ENCODE data around the gene LRRFIP2. TPM values are rescaled to one million over a fixed set of nuclear protein-coding genes. Genes with fewer than 3 reads are reported as not detected.

LRRFIP2 gene
- total RNA-seq, 1 experiment from 2014 or later = 40.2 TPM

DNA sequence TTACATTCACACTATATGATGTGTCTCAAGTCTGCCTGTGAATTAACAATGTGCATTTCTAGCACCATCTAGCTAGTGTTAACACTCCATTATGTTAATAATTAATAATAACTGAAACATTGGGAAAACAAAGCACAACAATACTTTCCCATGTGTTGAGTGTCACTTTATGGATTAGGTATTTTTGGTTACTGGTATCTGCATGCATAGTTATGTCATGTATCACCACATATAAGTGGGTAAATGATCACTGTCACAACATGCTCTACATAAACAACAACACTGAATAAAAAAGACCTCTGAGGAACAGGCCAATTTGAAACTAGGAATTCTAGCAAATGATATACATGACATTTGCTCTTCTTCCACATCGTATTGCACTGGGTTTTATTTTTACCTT lies 106.4 kb downstream of the LRRFIP2 start:
- no peak for DNase-seq
- Histone ChIP-seq H3K4me2 (no peak overlapping the region), H2AFZ (no peak overlapping the region), H4K20me1 (ENCODE audit: insufficient read depth) (no peaks in the 10 kb centered on the region), H3K27me3 (ENCODE audit: insufficient read depth, low read depth) (no peaks in the 10 kb centered on the region), H3K4me3 (no peak overlapping the region), H3K79me2 (ENCODE audit: low read depth) (no peaks in the 10 kb centered on the region), H3F3A (ENCODE audit: insufficient read depth, low read depth) (no peaks in the 10 kb centered on the region), H3K36me3 (ENCODE audit: low read depth) (peaks cover 4% of the 10 kb centered on the region; the same call in 1 of the 2 replicates), H3K27ac (no peak overlapping the region), H3K9me2 (ENCODE audit: insufficient read depth) (no peaks in the 10 kb centered on the region), H3K4me1 (replicated peaks; ENCODE audit: insufficient read depth) (no peaks in the 10 kb centered on the region), H3K9me3 (ENCODE audit: insufficient read depth, low read depth) (no peaks in the 10 kb centered on the region)
- no peak for TF ChIP-seq EZH2 (IDR thresholded peaks at IDR 0.05; ENCODE audit: low read depth)
- TF ChIP-seq, protein P1, sequence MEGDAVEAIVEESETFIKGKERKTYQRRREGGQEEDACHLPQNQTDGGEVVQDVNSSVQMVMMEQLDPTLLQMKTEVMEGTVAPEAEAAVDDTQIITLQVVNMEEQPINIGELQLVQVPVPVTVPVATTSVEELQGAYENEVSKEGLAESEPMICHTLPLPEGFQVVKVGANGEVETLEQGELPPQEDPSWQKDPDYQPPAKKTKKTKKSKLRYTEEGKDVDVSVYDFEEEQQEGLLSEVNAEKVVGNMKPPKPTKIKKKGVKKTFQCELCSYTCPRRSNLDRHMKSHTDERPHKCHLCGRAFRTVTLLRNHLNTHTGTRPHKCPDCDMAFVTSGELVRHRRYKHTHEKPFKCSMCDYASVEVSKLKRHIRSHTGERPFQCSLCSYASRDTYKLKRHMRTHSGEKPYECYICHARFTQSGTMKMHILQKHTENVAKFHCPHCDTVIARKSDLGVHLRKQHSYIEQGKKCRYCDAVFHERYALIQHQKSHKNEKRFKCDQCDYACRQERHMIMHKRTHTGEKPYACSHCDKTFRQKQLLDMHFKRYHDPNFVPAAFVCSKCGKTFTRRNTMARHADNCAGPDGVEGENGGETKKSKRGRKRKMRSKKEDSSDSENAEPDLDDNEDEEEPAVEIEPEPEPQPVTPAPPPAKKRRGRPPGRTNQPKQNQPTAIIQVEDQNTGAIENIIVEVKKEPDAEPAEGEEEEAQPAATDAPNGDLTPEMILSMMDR (conservative IDR thresholded peaks at IDR 0.05) = no peak
- no TSS peak for BruUV-seq (replicated peaks)
- POLR2A ChIA-PET (ENCODE audit: unreplicated experiment) = no interaction called here
- intact Hi-C loops (cut with micrococcal nuclease; ENCODE audit: unreplicated experiment) = no loop called here
- CTCF ChIA-PET = no interaction called here

DNA sequence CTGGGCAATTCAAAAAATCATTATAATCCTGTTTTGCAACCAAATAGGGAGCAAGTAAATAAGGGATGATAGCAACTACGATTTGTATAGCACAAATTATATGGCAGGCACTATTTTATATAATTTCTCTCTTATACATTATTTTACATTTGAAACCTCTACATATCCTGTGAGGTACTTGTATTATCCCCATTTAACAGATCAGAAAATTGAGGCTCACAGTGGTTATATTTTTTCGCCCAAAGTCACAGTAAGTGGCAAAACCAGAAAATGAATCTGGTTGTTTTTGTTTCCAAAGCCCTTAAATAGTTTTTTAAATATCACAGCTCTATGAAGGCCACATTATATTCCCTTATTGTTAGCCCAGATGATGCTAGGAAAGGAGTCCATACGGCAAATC lies 106.8 kb downstream of the LRRFIP2 start:
- Histone ChIP-seq H3K79me2 (ENCODE audit: low read depth) (no peaks in the 10 kb centered on the region), H3F3A (ENCODE audit: insufficient read depth, low read depth) (no peaks in the 10 kb centered on the region), H4K20me1 (ENCODE audit: insufficient read depth) (no peaks in the 10 kb centered on the region), H3K4me1 (replicated peaks; ENCODE audit: insufficient read depth) (no peaks in the 10 kb centered on the region), H3K27ac (no peak overlapping the region), H3K27me3 (ENCODE audit: insufficient read depth, low read depth) (no peaks in the 10 kb centered on the region), H3K9me2 (ENCODE audit: insufficient read depth) (no peaks in the 10 kb centered on the region), H2AFZ (no peak overlapping the region), H3K4me2 (no peak overlapping the region), H3K9me3 (ENCODE audit: insufficient read depth, low read depth) (no peaks in the 10 kb centered on the region), H3K36me3 (ENCODE audit: low read depth) (peaks cover 4% of the 10 kb centered on the region; the same call in 1 of the 2 replicates), H3K4me3 (no peak overlapping the region)
- no TSS peak for BruUV-seq (replicated peaks)
- intact Hi-C loops (cut with micrococcal nuclease; ENCODE audit: unreplicated experiment) = no loop called here
- no peak for DNase-seq
- POLR2A ChIA-PET (ENCODE audit: unreplicated experiment) = no interaction called here
- TF ChIP-seq EZH2 (IDR thresholded peaks at IDR 0.05; ENCODE audit: low read depth) = no peak
- TF ChIP-seq, protein P1 (conservative IDR thresholded peaks at IDR 0.05) = no peak
- CTCF ChIA-PET = no interaction called here

DNA sequence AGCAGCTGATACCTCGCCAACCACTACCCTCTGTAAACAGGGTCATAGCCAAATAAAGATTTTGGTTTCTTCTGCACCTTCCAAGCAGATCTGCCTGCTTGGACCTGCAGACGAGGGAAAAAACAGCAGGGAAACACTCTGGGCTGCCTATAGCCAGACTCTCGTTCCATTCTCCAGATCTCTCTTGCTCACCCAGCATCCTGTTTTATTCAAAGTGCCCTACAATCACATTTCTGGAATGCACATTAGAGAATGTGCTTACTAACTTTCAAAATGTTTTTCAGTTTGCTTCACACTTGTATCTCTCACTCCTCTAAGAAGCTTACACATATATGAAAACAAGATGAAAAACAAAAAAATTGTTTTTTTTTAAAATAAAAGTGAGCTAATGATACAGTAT lies 109.6 kb downstream of the LRRFIP2 start:
- H3K4me1 ChIP-seq (replicated peaks; ENCODE audit: insufficient read depth) = no peaks in the 10 kb centered on the region
- intact Hi-C loops (cut with micrococcal nuclease; ENCODE audit: unreplicated experiment) = no loop called here
- ChIA-PET CTCF (no interaction called here), POLR2A (ENCODE audit: unreplicated experiment) (no interaction called here)
- peaks cover 4% of the 10 kb centered on the region; the same call in 1 of the 2 replicates for H3K36me3 ChIP-seq (ENCODE audit: low read depth)
- no peaks in the 10 kb centered on the region for H3K79me2 ChIP-seq (ENCODE audit: low read depth)
- H3K27ac ChIP-seq = no peak overlapping the region
- no TSS peak for BruUV-seq (replicated peaks)
- no peaks in the 10 kb centered on the region for H4K20me1 ChIP-seq (ENCODE audit: insufficient read depth)
- H3K4me2 ChIP-seq = no peak overlapping the region
- no peaks in the 10 kb centered on the region for H3F3A ChIP-seq (ENCODE audit: insufficient read depth, low read depth)
- DNase-seq = no peak
- no peaks in the 10 kb centered on the region for H3K27me3 ChIP-seq (ENCODE audit: insufficient read depth, low read depth)
- TF ChIP-seq EZH2 (IDR thresholded peaks at IDR 0.05; ENCODE audit: low read depth) = no peak
- TF ChIP-seq, protein P1 (conservative IDR thresholded peaks at IDR 0.05) = no peak
- H3K9me2 ChIP-seq (ENCODE audit: insufficient read depth) = no peaks in the 10 kb centered on the region
- no peak overlapping the region for H3K4me3 ChIP-seq
- H3K9me3 ChIP-seq (ENCODE audit: insufficient read depth, low read depth) = no peaks in the 10 kb centered on the region
- no peak overlapping the region for H2AFZ ChIP-seq

All from PC-9 (cell line).